ENCODE data around the gene PLAAT4.
"Not testable (repeated sequence)": the region's sequence is repeated elsewhere in the genome, so short reads cannot be mapped to it uniquely, and the experiment has no call there.

The PLAAT4 gene

DNA sequence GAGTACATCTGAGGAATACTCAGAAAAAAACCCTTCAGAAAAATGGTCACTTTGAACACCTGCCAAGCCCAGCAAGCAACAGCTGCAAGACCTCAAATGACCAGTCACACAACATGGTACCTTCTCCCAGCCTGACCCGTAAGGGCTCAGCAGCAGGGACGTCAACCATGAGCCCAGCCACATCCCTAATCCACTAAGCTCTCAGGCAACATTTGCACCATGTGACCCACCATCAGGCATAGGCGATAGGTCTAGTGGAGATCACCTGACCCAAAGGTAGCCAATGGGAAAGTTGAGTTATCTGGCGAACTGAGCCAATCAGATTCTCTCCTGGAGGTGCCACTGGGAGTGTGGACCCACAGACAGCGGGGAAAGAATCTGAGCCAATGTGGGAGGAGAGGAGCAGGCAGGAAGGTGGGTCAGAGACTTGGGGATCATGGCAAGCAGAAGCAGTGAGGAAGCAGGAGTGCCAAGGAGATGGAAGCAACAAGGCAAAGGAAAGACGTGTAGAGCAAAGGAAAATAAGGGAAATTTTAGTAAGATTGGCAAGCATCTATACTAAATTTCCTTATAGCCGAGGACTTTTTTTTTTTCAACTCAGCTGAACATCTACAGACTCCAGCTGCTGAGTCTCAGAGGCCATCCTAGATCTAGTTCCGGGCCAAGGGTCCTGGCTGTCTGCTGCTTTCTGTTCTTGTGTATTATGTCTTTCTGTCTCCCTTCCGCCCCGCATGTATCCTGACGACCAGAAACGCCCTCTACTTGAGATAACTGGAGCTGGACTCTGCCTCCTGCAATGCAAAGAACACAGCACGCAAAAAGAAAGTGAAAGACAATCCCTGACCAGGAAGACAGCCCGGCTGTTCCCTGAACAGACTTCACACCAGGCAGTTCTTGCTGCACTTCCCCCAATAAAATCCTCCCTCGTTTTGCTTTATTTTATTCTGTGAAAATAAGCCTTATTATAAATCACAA, 37.6 kb downstream of the PLAAT4 start:
- DNase-seq = peak; percentile 66 to 70

GRCh38 chr11:63574856-63575602, 38.4 kb downstream of the PLAAT4 start:
- no peak for DNase-seq

DNA sequence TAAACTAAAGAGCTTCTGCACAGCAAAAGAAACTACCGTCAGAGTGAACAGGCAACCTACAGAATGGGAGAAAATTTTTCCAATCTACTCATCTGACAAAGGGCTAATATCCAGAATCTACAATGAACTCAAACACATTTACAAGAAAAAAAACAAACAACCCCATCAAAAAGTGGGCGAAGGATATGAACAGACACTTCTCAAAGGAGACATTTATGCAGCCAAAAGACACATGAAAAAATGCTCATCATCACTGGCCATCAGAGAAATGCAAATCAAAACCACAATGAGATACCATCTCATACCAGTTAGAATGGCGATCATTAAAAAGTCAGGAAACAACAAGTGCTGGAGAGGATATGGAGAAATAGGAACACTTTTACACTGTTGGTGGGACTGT, 42.3 kb downstream of the PLAAT4 start:
- DNase-seq = not testable (repeated sequence)

GRCh38 chr11:63581224-63581623, 44.6 kb downstream of the PLAAT4 start:
- not testable (repeated sequence) for DNase-seq

DNA sequence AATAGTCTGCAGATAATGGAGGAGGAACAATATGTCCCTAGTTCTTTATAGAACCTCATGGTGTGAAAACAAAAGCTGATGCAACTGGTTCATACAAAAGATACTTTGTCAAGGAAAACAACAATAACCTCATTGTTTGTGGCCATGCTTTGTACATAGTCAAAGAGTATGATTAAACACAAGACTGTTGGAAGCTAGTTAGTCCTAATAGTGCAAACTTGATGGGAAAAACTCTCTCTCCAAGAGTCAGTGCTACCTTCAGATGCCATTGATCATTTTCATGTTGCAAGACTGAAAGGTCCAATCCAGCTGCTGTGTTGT, 46.7 kb downstream of the PLAAT4 start:
- DNase-seq = no peak

- no peak for DNase-seq
Observed at GRCh38 chr11:63586451-63587166, 50.0 kb downstream of the PLAAT4 start.

DNA sequence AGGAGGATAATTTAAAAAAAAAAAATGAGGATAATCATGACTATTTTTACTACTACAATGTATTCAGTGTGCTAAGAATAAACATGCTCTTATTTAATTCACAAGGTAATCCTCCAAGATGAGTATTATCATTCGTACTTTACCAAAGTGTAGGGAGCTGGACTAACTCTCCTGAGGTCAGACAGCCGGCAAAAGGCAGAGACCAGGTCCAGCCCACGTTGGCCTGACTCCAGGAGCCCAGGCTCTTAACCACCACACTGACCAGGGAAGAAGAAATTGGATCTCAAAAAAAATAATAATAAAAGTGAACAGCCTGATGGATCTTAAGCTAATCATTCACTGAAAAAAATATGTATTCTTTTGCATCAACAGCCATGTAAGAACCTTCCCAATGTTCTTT, 52.4 kb downstream of the PLAAT4 start:
- no peak for DNase-seq

- DNase-seq = no peak
Observed at GRCh38 chr11:63590024-63590788, 53.6 kb downstream of the PLAAT4 start.

DNA sequence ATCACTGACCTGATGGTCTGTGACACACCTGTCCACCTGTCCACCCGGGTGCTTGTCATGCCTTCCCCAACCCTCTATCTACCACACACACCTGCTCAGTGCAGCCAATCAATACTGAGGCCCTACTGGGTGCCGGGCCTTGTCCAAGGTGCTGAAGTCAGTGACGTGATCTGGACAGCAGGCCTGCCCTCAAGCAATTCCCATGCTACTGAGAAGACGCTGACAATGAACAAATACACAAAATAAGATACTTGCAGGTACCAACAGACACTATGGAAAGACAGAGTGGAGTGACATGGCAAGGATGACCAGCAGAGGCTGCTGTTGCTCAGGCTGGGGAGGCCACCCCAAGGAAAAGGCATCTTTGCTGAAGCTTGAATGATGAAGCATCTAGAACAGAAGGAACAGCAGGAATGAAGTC, 56.4 kb downstream of the PLAAT4 start:
- DNase-seq = peak; percentile 57 to 58

- peak in 1 of 2 donors; percentile 67 for DNase-seq
Observed at GRCh38 chr11:63595296-63595695, 58.7 kb downstream of the PLAAT4 start.
